GM23338 (cell line): Measurements from ENCODE around the gene BLTP2. TPM values are rescaled to one million over a fixed set of nuclear protein-coding genes. Genes with fewer than 3 reads are reported as not detected.

Experiments used
- ATAC-seq: fragments of 200-7000 bp; cut with Tn5 transposase; 3 replicates; pipeline ENCODE4 v1.9.1; 2020
- DNase-seq: peaks from one replicate; pipeline ENCODE4 v3.0.0-alpha.2; 2015; ENCODE audit warnings: low spot score
- H2AFZ ChIP-seq: fragments of 200-600 bp; sonication (generic); 2 replicates; pipeline ENCODE4 v1.8.0; 2016; ENCODE audit warnings: antibody characterized with exemption, mild to moderate bottlenecking, moderate library complexity
- H3F3A ChIP-seq: fragments of 200-600 bp; sonication (generic); replicated peaks from 2 replicates; pipeline ENCODE4 v1.8.0; 2017; ENCODE audit warnings: antibody characterized with exemption, mixed run types, low read depth
- H3K27ac ChIP-seq: fragments of 200-600 bp; sonication (generic); 2 replicates; pipeline ENCODE4 v1.6.1; 2016; ENCODE audit warnings: low read depth
- H3K27me3 ChIP-seq: fragments of 200-600 bp; sonication (generic); 2 replicates; pipeline ENCODE4 v1.8.0; 2016; ENCODE audit warnings: mild to moderate bottlenecking, mixed run types, moderate library complexity; ENCODE audit not compliant: insufficient read depth
- H3K36me3 ChIP-seq: fragments of 200-600 bp; sonication (generic); 2 replicates; pipeline ENCODE4 v1.8.0; 2016; ENCODE audit warnings: mild to moderate bottlenecking; ENCODE audit not compliant: insufficient read depth
- H3K4me1 ChIP-seq: fragments of 200-600 bp; sonication (generic); 2 replicates; pipeline ENCODE4 v1.8.0; 2016; ENCODE audit warnings: mild to moderate bottlenecking, moderate library complexity; ENCODE audit not compliant: insufficient read depth
- H3K4me2 ChIP-seq: fragments of 200-600 bp; sonication (generic); 2 replicates; pipeline ENCODE4 v1.7.1; 2017; ENCODE audit warnings: mixed run types
- H3K4me3 ChIP-seq: fragments of 200-600 bp; sonication (generic); 2 replicates; pipeline ENCODE4 v1.6.1; 2016; ENCODE audit warnings: mixed run types
- H3K79me2 ChIP-seq: fragments of 200-600 bp; sonication (generic); replicated peaks from 2 replicates; pipeline ENCODE4 v1.8.0; 2017; ENCODE audit warnings: mild to moderate bottlenecking; ENCODE audit not compliant: insufficient read depth
- H3K9me2 ChIP-seq: fragments of 200-600 bp; sonication (generic); 2 replicates; pipeline ENCODE4 v1.8.0; 2017; ENCODE audit not compliant: insufficient read depth
- H4K20me1 ChIP-seq: fragments of 200-600 bp; sonication (generic); replicated peaks from 2 replicates; pipeline ENCODE4 v1.8.0; 2017; ENCODE audit warnings: mild to moderate bottlenecking; ENCODE audit not compliant: insufficient read depth
- H3K27ac Mint-ChIP-seq: 2 replicates; pipeline ENCODE4 v1.8.0; 2020; ENCODE audit warnings: inconsistent platforms, mild to moderate bottlenecking, moderate library complexity, mixed read lengths
- H3K27me3 Mint-ChIP-seq: 3 replicates; pipeline ENCODE4 v1.8.0; 2022; ENCODE audit warnings: low read depth, mild to moderate bottlenecking, moderate library complexity, mixed read lengths, inconsistent platforms; ENCODE audit not compliant: insufficient read depth, poor library complexity
- H3K36me3 Mint-ChIP-seq: 3 replicates; pipeline ENCODE4 v1.8.0; 2021; ENCODE audit warnings: low read depth, mild to moderate bottlenecking, inconsistent platforms, moderate library complexity, mixed read lengths
- H3K4me1 Mint-ChIP-seq: 3 replicates; pipeline ENCODE4 v1.8.0; 2020; ENCODE audit warnings: mild to moderate bottlenecking, inconsistent platforms, mixed read lengths
- H3K4me3 Mint-ChIP-seq: 3 replicates; pipeline ENCODE4 v1.8.0; 2021; ENCODE audit warnings: moderate library complexity, mild to moderate bottlenecking, inconsistent platforms, mixed read lengths
- H3K9me3 Mint-ChIP-seq: 3 replicates; pipeline ENCODE4 v1.8.0; 2020; ENCODE audit warnings: moderate library complexity, mild to moderate bottlenecking, inconsistent platforms, mixed read lengths
- CREB1 ChIP-seq: fragments of 250-450 bp; sonication (Bioruptor Pico); IDR thresholded peaks from 2 replicates; pipeline ENCODE4 v1.5.0; 2020; ENCODE audit warnings: low read depth, mild to moderate bottlenecking, moderate library complexity
- CTCF ChIP-seq, 2 experiments: fragments of 200-600 bp in 1 of 2; sonication (generic) in 1 of 2; conservative IDR thresholded peaks; 2 replicates each; pipeline versions ENCODE4 v1.5.1 to v1.6.1; 2016 to 2017; ENCODE audit warnings: antibody characterized with exemption in 2 of 2, low read depth in 2 of 2, mild to moderate bottlenecking in 2 of 2, moderate library complexity in 1 of 2
- ETS1 ChIP-seq: IDR thresholded peaks from 2 replicates; pipeline ENCODE4 v1.6.1; 2016; ENCODE audit warnings: antibody characterized with exemption
- EZH2 ChIP-seq: fragments of 200-600 bp; sonication (generic); IDR thresholded peaks from one replicate; pipeline ENCODE4 v1.8.0; 2017; ENCODE audit warnings: antibody characterized with exemption, mild to moderate bottlenecking, low read depth; ENCODE audit not compliant: unreplicated experiment
- EZH2phosphoT487 ChIP-seq: fragments of 200-600 bp; sonication (generic); IDR thresholded peaks from one replicate; pipeline ENCODE4 v1.8.1; 2018; ENCODE audit warnings: antibody characterized with exemption; ENCODE audit not compliant: unreplicated experiment
- JUNB ChIP-seq: IDR thresholded peaks from one replicate; pipeline ENCODE4 v1.6.1; 2016; ENCODE audit warnings: antibody characterized with exemption; ENCODE audit not compliant: unreplicated experiment
- NANOG ChIP-seq: IDR thresholded peaks from 2 replicates; pipeline ENCODE4 v1.6.1; 2016; ENCODE audit warnings: antibody characterized with exemption, borderline replicate concordance
- POLR2AphosphoS5 ChIP-seq: IDR thresholded peaks from 2 replicates; pipeline ENCODE4 v1.6.1; 2016; ENCODE audit warnings: antibody characterized with exemption, low read depth
- STAT1 ChIP-seq: IDR thresholded peaks from one replicate; pipeline ENCODE4 v1.6.1; 2016; ENCODE audit warnings: antibody characterized with exemption; ENCODE audit not compliant: unreplicated experiment
- ZNF331 ChIP-seq: fragments of 250-450 bp; sonication (Bioruptor Pico); IDR thresholded peaks from 2 replicates; pipeline ENCODE4 v1.5.0; 2020; ENCODE audit warnings: low read depth, mild to moderate bottlenecking, moderate library complexity
- ZNF462 ChIP-seq: fragments of 250-450 bp; sonication (Bioruptor Pico); IDR thresholded peaks from 2 replicates; pipeline ENCODE4 v1.5.0; 2020; ENCODE audit warnings: mild to moderate bottlenecking, moderate library complexity
- polyA plus RNA-seq: library from polyadenylated mRNA; unstranded; fragments of >200 nt; fragmentation: Nextera tagmentation; extraction: Ambion mirVana; gene quantifications from 2 replicates; pipeline ENCODE4 v1.2.1, GENCODE V29; 2016
- total RNA-seq: library from RNA; depleted of rRNA; stranded (reverse); fragments of >200 nt; shearing (Covaris generic); gene quantifications from 2 replicates; pipeline ENCODE4 v1.2.3, GENCODE V29; 2014

The BLTP2 gene
- total and polyA plus RNA-seq, 2 experiments from 2014 or later: 58.6 to 166 TPM

GRCh38 chr17:28693869-28694268 lies 48.9 kb upstream of the BLTP2 start:
- Mint-ChIP-seq H3K4me3 (no peak overlapping the region), H3K27me3 (peaks cover 2% of the 10 kb centered on the region), H3K9me3 (no peaks in the 10 kb centered on the region), H3K4me1 (no peaks in the 10 kb centered on the region), H3K27ac (no peak overlapping the region), H3K36me3 (peaks cover 99% of the 10 kb centered on the region)
- H3K36me3 ChIP-seq: peaks cover 57% of the 10 kb centered on the region
- no peak overlapping the region for H3K4me2 ChIP-seq
- TF ChIP-seq POLR2AphosphoS5 (no peak), JUNB (no peak), STAT1 (no peak)
- H2AFZ ChIP-seq: no peak overlapping the region
- H3F3A ChIP-seq: 0 out of 2 replicates have a peak, but pooled peaks cover 5% of the 10 kb centered on the region
- H3K27ac ChIP-seq: no peak overlapping the region
- no peaks in the 10 kb centered on the region for H3K79me2 ChIP-seq
- no peaks in the 10 kb centered on the region for H3K4me1 ChIP-seq
- no peaks in the 10 kb centered on the region for H3K9me2 ChIP-seq
- H4K20me1 ChIP-seq: peaks cover 6% of the 10 kb centered on the region
- DNase-seq (no peak), ATAC-seq (no peak)
- no peaks in the 10 kb centered on the region for H3K27me3 ChIP-seq
- H3K4me3 ChIP-seq: no peak overlapping the region

GRCh38 chr17:28689011-28689410 lies 44.1 kb upstream of the BLTP2 start:
- H3K9me3 Mint-ChIP-seq: no peaks in the 10 kb centered on the region
- no peak overlapping the region for H3K4me3 Mint-ChIP-seq
- H3K79me2 ChIP-seq: no peaks in the 10 kb centered on the region
- peaks cover 4% of the 10 kb centered on the region for H3K27me3 Mint-ChIP-seq
- H3K4me2 ChIP-seq: no peak overlapping the region
- DNase-seq (no peak), ATAC-seq (no peak)
- H4K20me1 ChIP-seq: peaks cover 2% of the 10 kb centered on the region
- no peaks in the 10 kb centered on the region for H3K9me2 ChIP-seq
- H3K27ac Mint-ChIP-seq: no peak overlapping the region
- H3K4me1 ChIP-seq: no peaks in the 10 kb centered on the region
- peaks cover 97% of the 10 kb centered on the region for H3K36me3 Mint-ChIP-seq
- H2AFZ ChIP-seq: no peak overlapping the region
- H3K27me3 ChIP-seq: no peaks in the 10 kb centered on the region
- H3K27ac ChIP-seq: no peak overlapping the region
- H3K4me1 Mint-ChIP-seq: no peaks in the 10 kb centered on the region
- no peak overlapping the region for H3K4me3 ChIP-seq
- 0 out of 2 replicates have a peak, but pooled peaks cover 2% of the 10 kb centered on the region for H3F3A ChIP-seq
- H3K36me3 ChIP-seq: peaks cover 77% of the 10 kb centered on the region
- TF ChIP-seq JUNB: no peak
- TF ChIP-seq EZH2: no peak
- TF ChIP-seq CREB1: no peak
- TF ChIP-seq STAT1: no peak
- no peak for TF ChIP-seq NANOG
- no peak for TF ChIP-seq CTCF (conservative IDR thresholded peaks at IDR 0.05; ENCODE audit: low read depth in 2 of 2)
- TF ChIP-seq ETS1: no peak
- TF ChIP-seq ZNF331: no peak
- TF ChIP-seq EZH2phosphoT487: no peak
- no peak for TF ChIP-seq POLR2AphosphoS5
- no peak for TF ChIP-seq ZNF462 (CRISPR knock-in tag)
